HS-5 (cell line): ENCODE measurements around the gene HEYL.
"Not testable (repeated sequence)": the region's sequence is repeated elsewhere in the genome, so short reads cannot be mapped to it uniquely, and the experiment has no call there.

Experiments
- DNase-seq: peaks from one replicate; pipeline ENCODE4 v3.0.0-alpha.2; 2012; ENCODE audit warnings: low read depth

The HEYL gene

GRCh38 chr1:39635871-39636210 is 3.6 kb downstream of the HEYL start:
- no peak for DNase-seq

- DNase-seq = no peak
Observed at GRCh38 chr1:39635205-39635870, 4.1 kb downstream of the HEYL start.

- DNase-seq = no peak
Observed at GRCh38 chr1:39633422-39633821, 6.0 kb downstream of the HEYL start.

- DNase-seq = no peak
Observed at GRCh38 chr1:39632682-39633417, 6.6 kb downstream of the HEYL start.

GRCh38 chr1:39632323-39632681 is 7.1 kb downstream of the HEYL start:
- no peak for DNase-seq

GRCh38 chr1:39631361-39632322 is 7.8 kb downstream of the HEYL start:
- no peak for DNase-seq

GRCh38 chr1:39628807-39629350 is 10.6 kb downstream of the HEYL start:
- no peak for DNase-seq

GRCh38 chr1:39626646-39627045 is 12.8 kb downstream of the HEYL start:
- DNase-seq = no peak

GRCh38 chr1:39625462-39626273 is 13.8 kb downstream of the HEYL start:
- no peak for DNase-seq

GRCh38 chr1:39625009-39625408 is 14.4 kb downstream of the HEYL start:
- no peak for DNase-seq

GRCh38 chr1:39623053-39623452 is 16.4 kb downstream of the HEYL start:
- no peak for DNase-seq

GRCh38 chr1:39622427-39622826 is 17.0 kb downstream of the HEYL start:
- DNase-seq = no peak

GRCh38 chr1:39620659-39621165 is 18.7 kb downstream of the HEYL start:
- no peak for DNase-seq

- no peak for DNase-seq
Observed at GRCh38 chr1:39617488-39618049, 21.9 kb downstream of the HEYL start.

- DNase-seq = no peak
Observed at GRCh38 chr1:39615086-39615673, 24.3 kb downstream of the HEYL start.

- DNase-seq = no peak
Observed at GRCh38 chr1:39614488-39614887, 25.0 kb downstream of the HEYL start.

- DNase-seq = no peak
Observed at GRCh38 chr1:39613250-39613649, 26.2 kb downstream of the HEYL start.

- no peak for DNase-seq
Observed at GRCh38 chr1:39609618-39610331, 29.7 kb downstream of the HEYL start.

GRCh38 chr1:39608921-39609320 is 30.5 kb downstream of the HEYL start:
- DNase-seq = no peak

GRCh38 chr1:39603677-39604076 is 35.8 kb downstream of the HEYL start:
- not testable (repeated sequence) for DNase-seq
